Measurements from ENCODE around the gene TTC39C. TPM values are rescaled to one million over a fixed set of nuclear protein-coding genes. Genes with fewer than 3 reads are reported as not detected.

TTC39C gene
- total RNA-seq, 2 donors from 2014 or later, result 31.2 to 40.0 TPM

DNA sequence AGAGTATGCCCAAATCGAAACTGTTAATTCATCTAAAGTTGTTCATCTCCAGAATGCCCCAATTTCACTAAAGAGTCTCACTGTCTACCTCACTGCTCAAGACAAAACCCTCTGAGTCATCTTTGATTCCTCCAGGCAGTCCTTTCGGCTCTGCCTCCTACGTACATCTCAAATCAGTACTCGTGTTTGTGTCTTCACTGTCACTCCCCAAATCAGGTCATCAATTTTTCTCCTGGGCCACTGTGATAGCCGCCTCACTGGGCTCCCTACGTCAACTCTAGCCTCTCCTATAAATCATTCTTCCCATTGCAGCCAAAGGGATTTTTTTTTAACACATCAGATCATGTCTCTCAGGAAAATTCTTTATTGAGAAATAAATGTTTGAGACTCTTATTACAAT is 42.1 kb upstream of the TTC39C start:
- no peak overlapping the region for H3K4me3 ChIP-seq
- H3K9me3 ChIP-seq, result no peaks in the 10 kb centered on the region
- DNase-seq (ENCODE audit: low spot score), result no peak
- no peaks in the 10 kb centered on the region for H3K27me3 ChIP-seq (replicated peaks; ENCODE audit: insufficient read depth)
- intact Hi-C loops (cut with DNase I), result no loop called here
- H3K4me1 ChIP-seq (replicated peaks), result no peaks in the 10 kb centered on the region
- H3K27ac ChIP-seq, result no peak overlapping the region
- no peak for TF ChIP-seq POLR2AphosphoS5 (IDR thresholded peaks at IDR 0.05)
- TF ChIP-seq, protein P1, sequence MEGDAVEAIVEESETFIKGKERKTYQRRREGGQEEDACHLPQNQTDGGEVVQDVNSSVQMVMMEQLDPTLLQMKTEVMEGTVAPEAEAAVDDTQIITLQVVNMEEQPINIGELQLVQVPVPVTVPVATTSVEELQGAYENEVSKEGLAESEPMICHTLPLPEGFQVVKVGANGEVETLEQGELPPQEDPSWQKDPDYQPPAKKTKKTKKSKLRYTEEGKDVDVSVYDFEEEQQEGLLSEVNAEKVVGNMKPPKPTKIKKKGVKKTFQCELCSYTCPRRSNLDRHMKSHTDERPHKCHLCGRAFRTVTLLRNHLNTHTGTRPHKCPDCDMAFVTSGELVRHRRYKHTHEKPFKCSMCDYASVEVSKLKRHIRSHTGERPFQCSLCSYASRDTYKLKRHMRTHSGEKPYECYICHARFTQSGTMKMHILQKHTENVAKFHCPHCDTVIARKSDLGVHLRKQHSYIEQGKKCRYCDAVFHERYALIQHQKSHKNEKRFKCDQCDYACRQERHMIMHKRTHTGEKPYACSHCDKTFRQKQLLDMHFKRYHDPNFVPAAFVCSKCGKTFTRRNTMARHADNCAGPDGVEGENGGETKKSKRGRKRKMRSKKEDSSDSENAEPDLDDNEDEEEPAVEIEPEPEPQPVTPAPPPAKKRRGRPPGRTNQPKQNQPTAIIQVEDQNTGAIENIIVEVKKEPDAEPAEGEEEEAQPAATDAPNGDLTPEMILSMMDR (IDR thresholded peaks at IDR 0.05), result no peak
- no peak for TF ChIP-seq POLR2A (IDR thresholded peaks at IDR 0.05)
- 77% methylated on average over 6 of the region's 6 CpGs for WGBS
- no peaks in the 10 kb centered on the region for H3K36me3 ChIP-seq

DNA sequence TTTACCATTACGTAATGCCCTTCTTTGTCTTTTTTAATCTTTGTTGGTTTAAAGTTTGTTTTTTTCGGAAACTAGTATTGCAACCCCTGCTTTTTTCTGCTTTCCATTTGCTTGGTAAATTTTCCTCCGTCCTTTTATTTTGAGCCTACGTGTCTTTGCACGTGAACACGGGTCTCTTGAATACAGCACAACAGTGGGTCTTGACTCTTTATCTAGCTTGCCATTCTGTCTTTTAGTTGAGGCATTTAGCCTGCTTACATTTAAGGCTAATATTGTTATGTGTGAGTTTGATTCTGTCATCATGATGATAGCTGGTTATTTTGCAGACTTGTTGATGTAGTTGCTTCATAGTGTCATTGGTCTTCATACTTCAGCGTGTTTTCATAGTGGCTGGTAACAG is 37.5 kb upstream of the TTC39C start:
- Histone ChIP-seq H3K4me1 (replicated peaks) (no peaks in the 10 kb centered on the region), H3K36me3 (no peaks in the 10 kb centered on the region), H3K9me3 (no peaks in the 10 kb centered on the region), H3K27ac (no peak overlapping the region), H3K27me3 (replicated peaks; ENCODE audit: insufficient read depth) (no peaks in the 10 kb centered on the region), H3K4me3 (no peak overlapping the region)
- DNase-seq (ENCODE audit: low spot score), result no peak
- whole genome bisulfite sequencing, result 96% methylated on average over 7 of the region's 7 CpGs
- TF ChIP-seq POLR2AphosphoS5 (IDR thresholded peaks at IDR 0.05) (no peak), POLR2A (IDR thresholded peaks at IDR 0.05) (no peak)
- TF ChIP-seq, protein P1 (IDR thresholded peaks at IDR 0.05), result no peak
- intact Hi-C loops (cut with DNase I), result no loop called here

DNA sequence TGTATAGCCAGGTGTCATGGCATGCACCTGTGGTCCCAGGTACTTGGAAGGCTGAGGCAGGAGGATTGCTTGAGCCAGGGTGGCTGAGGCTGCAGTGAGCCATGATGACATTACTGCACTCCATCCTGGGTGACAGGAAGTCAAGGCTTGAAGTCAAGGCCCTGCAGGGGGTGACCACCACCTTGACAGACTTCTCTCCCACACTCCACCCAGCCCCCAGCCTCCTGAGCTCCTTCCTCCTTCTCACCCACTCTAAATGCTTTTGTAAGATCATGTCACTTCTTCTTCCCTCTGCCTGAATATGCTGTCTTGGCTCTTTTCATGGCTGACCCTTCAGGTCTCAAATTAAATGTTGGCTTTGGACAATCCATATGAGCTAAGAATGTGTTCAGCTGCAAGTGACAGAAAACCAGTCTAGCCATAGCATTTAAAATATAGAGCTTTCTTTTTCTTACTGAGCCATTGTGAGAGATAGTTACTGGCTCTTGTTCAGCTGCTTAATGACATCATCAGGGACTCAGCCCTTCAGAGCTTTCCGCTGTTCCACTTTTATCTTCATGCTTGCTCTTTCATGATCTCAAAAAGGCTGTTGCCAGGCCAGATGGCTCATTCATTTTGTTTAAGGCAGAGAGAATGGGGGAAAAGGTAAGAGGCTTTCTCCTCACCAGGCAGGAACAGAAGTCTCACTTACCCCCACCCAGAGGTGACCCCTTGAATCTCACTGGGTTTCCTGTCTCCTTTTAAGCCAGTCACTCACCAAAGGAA is 36.7 kb upstream of the TTC39C start:
- TF ChIP-seq POLR2A (IDR thresholded peaks at IDR 0.05) (no peak), POLR2AphosphoS5 (IDR thresholded peaks at IDR 0.05) (no peak)
- TF ChIP-seq, protein P1 (IDR thresholded peaks at IDR 0.05), result no peak
- 88% methylated on average over 1 of the region's 1 CpG for WGBS
- Histone ChIP-seq H3K36me3 (no peaks in the 10 kb centered on the region), H3K9me3 (no peaks in the 10 kb centered on the region), H3K4me3 (no peak overlapping the region), H3K27ac (no peak overlapping the region), H3K4me1 (replicated peaks) (no peaks in the 10 kb centered on the region), H3K27me3 (replicated peaks; ENCODE audit: insufficient read depth) (no peaks in the 10 kb centered on the region)
- intact Hi-C loops (cut with DNase I), result no loop called here
- no peak for DNase-seq (ENCODE audit: low spot score)

DNA sequence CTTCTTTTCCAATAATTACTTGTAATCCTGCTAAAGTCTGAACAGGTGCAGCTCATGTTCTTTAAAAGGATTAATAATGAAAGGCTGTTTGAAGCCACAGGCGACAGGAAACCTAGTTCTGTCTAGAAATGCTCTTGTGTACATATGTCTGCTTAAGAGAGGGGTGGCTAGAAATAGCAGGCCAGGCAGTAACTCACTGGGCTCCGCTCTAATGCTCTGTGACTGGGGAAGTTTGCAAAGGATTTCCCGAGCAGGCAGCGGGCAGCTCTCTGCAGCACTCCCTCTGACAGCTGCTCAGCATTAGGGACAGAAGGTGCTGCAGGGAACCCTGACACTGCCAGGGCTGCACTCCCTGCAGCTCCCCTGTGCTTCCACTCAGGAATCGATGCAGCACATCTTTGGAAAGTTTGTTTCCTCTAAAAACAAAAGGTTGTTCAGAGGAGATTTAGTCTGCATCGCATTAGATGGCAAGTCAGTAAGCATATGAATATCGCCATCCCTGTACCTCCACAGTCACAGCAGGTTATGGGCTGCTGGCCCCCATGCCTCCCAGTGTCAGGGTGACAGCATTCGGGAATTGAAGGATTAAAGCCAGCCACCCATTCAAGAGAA is 33.1 kb upstream of the TTC39C start:
- Histone ChIP-seq H3K27me3 (replicated peaks; ENCODE audit: insufficient read depth) (no peaks in the 10 kb centered on the region), H3K36me3 (no peaks in the 10 kb centered on the region), H3K9me3 (no peaks in the 10 kb centered on the region), H3K4me3 (no peak overlapping the region), H3K4me1 (replicated peaks) (no peaks in the 10 kb centered on the region), H3K27ac (no peak overlapping the region)
- DNase-seq (ENCODE audit: low spot score), result no peak
- TF ChIP-seq POLR2AphosphoS5 (IDR thresholded peaks at IDR 0.05) (no peak), POLR2A (IDR thresholded peaks at IDR 0.05) (no peak)
- TF ChIP-seq, protein P1 (IDR thresholded peaks at IDR 0.05), result no peak
- WGBS, result 75% methylated on average over 8 of the region's 8 CpGs
- intact Hi-C loops (cut with DNase I), result loop anchor here (5.0 kb wide), 1 partner anchor 49 kb away; no protein-coding TSS in a partner anchor
